ENCODE data around the gene MEP1A. TPM values are rescaled to one million over a fixed set of nuclear protein-coding genes. Genes with fewer than 3 reads are reported as not detected.
"Not testable (repeated sequence)": the region's sequence is repeated elsewhere in the genome, so short reads cannot be mapped to it uniquely, and the experiment has no call there.

MEP1A gene
- not detected in 2 replicates for total RNA-seq

- no peak within 1 kb of the TSS for H3K4me3 ChIP-seq (ENCODE audit: low read depth, low read length)
- TF ChIP-seq CTCF (conservative IDR thresholded peaks at IDR 0.05; ENCODE audit: low read depth, low read length), result no peak
- no peak for DNase-seq (ENCODE audit: low read depth)
Observed at GRCh38 chr6:46793138-46793537, at the start of gene MEP1A. Gene MEP1A, plus strand, starts transcription at chr6:46793389. Its CDS starts 10 bp downstream, at chr6:46793399.

GRCh38 chr6:46743425-46744158 is 49.6 kb upstream of the MEP1A start:
- H3K4me3 ChIP-seq (ENCODE audit: low read depth, low read length), result no peak overlapping the region
- DNase-seq (ENCODE audit: low read depth), result no peak
- TF ChIP-seq CTCF (conservative IDR thresholded peaks at IDR 0.05; ENCODE audit: low read depth, low read length), result no peak

- DNase-seq (ENCODE audit: low read depth); H3K4me3 ChIP-seq (ENCODE audit: low read depth, low read length): not testable (repeated sequence)
Observed at GRCh38 chr6:46744159-46744725, 48.9 kb upstream of the MEP1A start.

- TF ChIP-seq CTCF (conservative IDR thresholded peaks at IDR 0.05; ENCODE audit: low read depth, low read length), result no peak
- no peak overlapping the region for H3K4me3 ChIP-seq (ENCODE audit: low read depth, low read length)
- DNase-seq (ENCODE audit: low read depth), result no peak
Observed at GRCh38 chr6:46745973-46746372, 47.2 kb upstream of the MEP1A start.

- TF ChIP-seq CTCF (conservative IDR thresholded peaks at IDR 0.05; ENCODE audit: low read depth, low read length), result no peak
- H3K4me3 ChIP-seq (ENCODE audit: low read depth, low read length), result no peak within 1 kb of the TSS
- no peak for DNase-seq (ENCODE audit: low read depth)
Observed at GRCh38 chr6:46746696-46747095, 46.5 kb upstream of the MEP1A start, which contains the start of gene ANKRD66. Gene ANKRD66, plus strand, starts transcription at chr6:46746933. Its CDS starts 5,016 bp downstream, at chr6:46751949.

- H3K4me3 ChIP-seq (ENCODE audit: low read depth, low read length), result no peak overlapping the region
- TF ChIP-seq CTCF (conservative IDR thresholded peaks at IDR 0.05; ENCODE audit: low read depth, low read length), result no peak
- DNase-seq (ENCODE audit: low read depth), result no peak
Observed at GRCh38 chr6:46748940-46749503, 44.2 kb upstream of the MEP1A start.

- no peak for DNase-seq (ENCODE audit: low read depth)
- TF ChIP-seq CTCF (conservative IDR thresholded peaks at IDR 0.05; ENCODE audit: low read depth, low read length), result no peak
- no peak overlapping the region for H3K4me3 ChIP-seq (ENCODE audit: low read depth, low read length)
Observed at GRCh38 chr6:46749731-46750130, 43.5 kb upstream of the MEP1A start.

Data from epithelial cell of proximal tubule (primary cell).